Forelimb muscle (tissue), 1 donor: ENCODE measurements around the gene ZC3H12C. TPM values are rescaled to one million over a fixed set of nuclear protein-coding genes. Genes with fewer than 3 reads are reported as not detected.

Source experiments
- DNase-seq: peaks from one replicate; pipeline ENCODE4 v3.0.0-alpha.2; 2013; ENCODE audit warnings: low read depth
- polyA plus RNA-seq: library from polyadenylated mRNA; unstranded; fragments of 120-200 nt; gene quantifications from one replicate; pipeline ENCODE4 v1.2.1, GENCODE V29; 2013; ENCODE audit not compliant: insufficient read length

Gene ZC3H12C
- polyA plus RNA-seq, 1 donor = 9.0 TPM

GRCh38 chr11:110097459-110098012 lies 4.3 kb downstream of the ZC3H12C start:
- DNase-seq = no peak

GRCh38 chr11:110098645-110099044 lies 5.5 kb downstream of the ZC3H12C start:
- DNase-seq = no peak

- no peak for DNase-seq
Observed at GRCh38 chr11:110100476-110101240, 7.5 kb downstream of the ZC3H12C start.

GRCh38 chr11:110106713-110107274 lies 13.6 kb downstream of the ZC3H12C start:
- DNase-seq = no peak

- no peak for DNase-seq
Observed at GRCh38 chr11:110110854-110111253, 17.7 kb downstream of the ZC3H12C start.

- no peak for DNase-seq
Observed at GRCh38 chr11:110112457-110112856, 19.3 kb downstream of the ZC3H12C start.

- no peak for DNase-seq
Observed at GRCh38 chr11:110113505-110113904, 20.3 kb downstream of the ZC3H12C start.

GRCh38 chr11:110113973-110114372 lies 20.8 kb downstream of the ZC3H12C start:
- no peak for DNase-seq

- no peak for DNase-seq
Observed at GRCh38 chr11:110119317-110119716, 26.1 kb downstream of the ZC3H12C start.

GRCh38 chr11:110121204-110121603 lies 28.0 kb downstream of the ZC3H12C start:
- DNase-seq = peak; percentile 53

- DNase-seq = no peak
Observed at GRCh38 chr11:110123003-110123402, 29.8 kb downstream of the ZC3H12C start.

GRCh38 chr11:110124605-110125004 lies 31.4 kb downstream of the ZC3H12C start:
- DNase-seq = no peak

GRCh38 chr11:110125632-110126031 lies 32.4 kb downstream of the ZC3H12C start:
- no peak for DNase-seq

- DNase-seq = no peak
Observed at GRCh38 chr11:110126936-110127335, 33.7 kb downstream of the ZC3H12C start.

GRCh38 chr11:110128161-110128560 lies 35.0 kb downstream of the ZC3H12C start:
- DNase-seq = no peak

GRCh38 chr11:110130642-110131238 lies 37.5 kb downstream of the ZC3H12C start:
- no peak for DNase-seq

- no peak for DNase-seq
Observed at GRCh38 chr11:110131386-110132123, 38.4 kb downstream of the ZC3H12C start.

- DNase-seq = no peak
Observed at GRCh38 chr11:110133160-110133559, 40.0 kb downstream of the ZC3H12C start.

GRCh38 chr11:110134110-110134509 lies 40.9 kb downstream of the ZC3H12C start:
- no peak for DNase-seq

GRCh38 chr11:110141812-110142211 lies 48.6 kb downstream of the ZC3H12C start:
- no peak for DNase-seq

GRCh38 chr11:110147962-110148709 lies 54.9 kb downstream of the ZC3H12C start:
- no peak for DNase-seq
